Measurements from ENCODE around the gene LARP6.

- no peak for TF ChIP-seq EZH2 (IDR thresholded peaks at IDR 0.05; ENCODE audit: low read depth)
- TF ChIP-seq, protein P1, sequence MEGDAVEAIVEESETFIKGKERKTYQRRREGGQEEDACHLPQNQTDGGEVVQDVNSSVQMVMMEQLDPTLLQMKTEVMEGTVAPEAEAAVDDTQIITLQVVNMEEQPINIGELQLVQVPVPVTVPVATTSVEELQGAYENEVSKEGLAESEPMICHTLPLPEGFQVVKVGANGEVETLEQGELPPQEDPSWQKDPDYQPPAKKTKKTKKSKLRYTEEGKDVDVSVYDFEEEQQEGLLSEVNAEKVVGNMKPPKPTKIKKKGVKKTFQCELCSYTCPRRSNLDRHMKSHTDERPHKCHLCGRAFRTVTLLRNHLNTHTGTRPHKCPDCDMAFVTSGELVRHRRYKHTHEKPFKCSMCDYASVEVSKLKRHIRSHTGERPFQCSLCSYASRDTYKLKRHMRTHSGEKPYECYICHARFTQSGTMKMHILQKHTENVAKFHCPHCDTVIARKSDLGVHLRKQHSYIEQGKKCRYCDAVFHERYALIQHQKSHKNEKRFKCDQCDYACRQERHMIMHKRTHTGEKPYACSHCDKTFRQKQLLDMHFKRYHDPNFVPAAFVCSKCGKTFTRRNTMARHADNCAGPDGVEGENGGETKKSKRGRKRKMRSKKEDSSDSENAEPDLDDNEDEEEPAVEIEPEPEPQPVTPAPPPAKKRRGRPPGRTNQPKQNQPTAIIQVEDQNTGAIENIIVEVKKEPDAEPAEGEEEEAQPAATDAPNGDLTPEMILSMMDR (conservative IDR thresholded peaks at IDR 0.05): no peak
Observed at GRCh38 chr15:70823196-70823595, 30.8 kb downstream of the LARP6 start.

Measured in PC-9 (cell line).